GM21723 (cell line): Measurements from ENCODE around the gene SF3A1.

Experiments used
- ATAC-seq: cut with Tn5 transposase; IDR thresholded peaks from one replicate; pipeline ENCODE4 v1.9.1; 2021; ENCODE audit warnings: mild to moderate bottlenecking, moderate library complexity; ENCODE audit not compliant: unreplicated experiment

Gene SF3A1

GRCh38 chr22:30289980-30290313, 66.7 kb downstream of the SF3A1 start:
- peak; percentile 4 for ATAC-seq

- peak; percentile 66 for ATAC-seq
Observed at GRCh38 chr22:30289141-30289979, 67.3 kb downstream of the SF3A1 start, which contains the start of gene CASTOR1. Gene CASTOR1, minus strand, starts transcription at chr22:30289505. Its CDS starts 8 bp downstream, at chr22:30289497.

GRCh38 chr22:30288419-30289140, 68.1 kb downstream of the SF3A1 start:
- no peak for ATAC-seq

- no peak for ATAC-seq
Observed at GRCh38 chr22:30287648-30288418, 68.9 kb downstream of the SF3A1 start.

GRCh38 chr22:30286813-30287647, 69.7 kb downstream of the SF3A1 start:
- ATAC-seq = no peak

GRCh38 chr22:30286331-30286730, 70.4 kb downstream of the SF3A1 start:
- ATAC-seq = no peak

- ATAC-seq = no peak
Observed at GRCh38 chr22:30285846-30286200, 70.9 kb downstream of the SF3A1 start.

GRCh38 chr22:30285176-30285845, 71.4 kb downstream of the SF3A1 start:
- no peak for ATAC-seq

- ATAC-seq = no peak
Observed at GRCh38 chr22:30284666-30285065, 72.0 kb downstream of the SF3A1 start.

GRCh38 chr22:30284172-30284571, 72.5 kb downstream of the SF3A1 start:
- no peak for ATAC-seq

GRCh38 chr22:30283342-30283741, 73.4 kb downstream of the SF3A1 start:
- ATAC-seq = no peak

- ATAC-seq = no peak
Observed at GRCh38 chr22:30282616-30283046, 74.1 kb downstream of the SF3A1 start.
